WI38 (cell line): ENCODE measurements around the gene CAD.

ENCODE experiments used
- H3K4me3 ChIP-seq: 2 replicates; pipeline ENCODE4 v1.5.1; 2011; ENCODE audit warnings: low read depth, mild to moderate bottlenecking, control low read depth, low read length
- TF ChIP-seq, protein P1 (sequence below): IDR thresholded peaks from 2 replicates; pipeline ENCODE4 v1.5.1; 2012; ENCODE audit warnings: low read depth, mild to moderate bottlenecking, control low read depth, low read length

The CAD gene

DNA sequence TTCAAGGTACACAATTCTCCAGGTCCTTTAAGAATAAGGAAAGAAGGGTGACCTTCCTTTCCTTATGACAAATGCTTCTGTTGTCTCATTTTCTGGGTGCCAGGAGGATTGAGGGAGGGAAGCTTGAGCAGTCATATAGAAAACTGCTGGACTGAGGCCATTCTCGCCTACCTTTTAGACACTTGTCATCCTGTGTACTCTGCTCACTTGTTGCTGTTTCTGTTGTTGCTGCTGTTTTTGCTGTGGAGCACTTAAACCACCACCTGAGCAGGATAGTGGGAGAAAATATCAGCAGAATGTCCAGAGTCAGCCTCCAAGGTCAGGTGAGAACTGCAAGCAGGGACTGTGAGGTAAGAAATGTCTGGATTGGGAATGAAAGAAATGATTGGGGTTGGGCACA is 60.8 kb downstream of the CAD start:
- H3K4me3 ChIP-seq = no peak overlapping the region
- TF ChIP-seq, protein P1, sequence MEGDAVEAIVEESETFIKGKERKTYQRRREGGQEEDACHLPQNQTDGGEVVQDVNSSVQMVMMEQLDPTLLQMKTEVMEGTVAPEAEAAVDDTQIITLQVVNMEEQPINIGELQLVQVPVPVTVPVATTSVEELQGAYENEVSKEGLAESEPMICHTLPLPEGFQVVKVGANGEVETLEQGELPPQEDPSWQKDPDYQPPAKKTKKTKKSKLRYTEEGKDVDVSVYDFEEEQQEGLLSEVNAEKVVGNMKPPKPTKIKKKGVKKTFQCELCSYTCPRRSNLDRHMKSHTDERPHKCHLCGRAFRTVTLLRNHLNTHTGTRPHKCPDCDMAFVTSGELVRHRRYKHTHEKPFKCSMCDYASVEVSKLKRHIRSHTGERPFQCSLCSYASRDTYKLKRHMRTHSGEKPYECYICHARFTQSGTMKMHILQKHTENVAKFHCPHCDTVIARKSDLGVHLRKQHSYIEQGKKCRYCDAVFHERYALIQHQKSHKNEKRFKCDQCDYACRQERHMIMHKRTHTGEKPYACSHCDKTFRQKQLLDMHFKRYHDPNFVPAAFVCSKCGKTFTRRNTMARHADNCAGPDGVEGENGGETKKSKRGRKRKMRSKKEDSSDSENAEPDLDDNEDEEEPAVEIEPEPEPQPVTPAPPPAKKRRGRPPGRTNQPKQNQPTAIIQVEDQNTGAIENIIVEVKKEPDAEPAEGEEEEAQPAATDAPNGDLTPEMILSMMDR = no peak

DNA sequence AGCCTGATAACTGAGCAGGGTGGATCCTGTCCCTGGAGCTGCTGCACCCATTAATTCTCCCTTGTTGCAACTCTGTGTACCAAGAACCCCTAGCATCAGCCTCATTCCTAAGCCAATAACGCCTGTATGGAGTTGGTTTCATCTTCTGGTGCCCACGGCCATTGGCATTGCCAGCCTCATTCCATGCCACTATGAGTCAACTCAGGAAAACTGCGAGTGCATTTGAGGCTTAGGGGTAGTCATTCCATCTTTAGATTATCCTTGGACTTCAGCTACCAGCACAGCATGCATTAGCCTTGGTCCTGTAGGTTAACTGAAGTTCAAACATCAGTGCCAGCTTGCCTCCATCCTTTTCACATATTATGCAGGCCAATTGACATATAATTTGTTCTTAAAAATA is 63.7 kb downstream of the CAD start:
- TF ChIP-seq, protein P1 = no peak
- no peak overlapping the region for H3K4me3 ChIP-seq

DNA sequence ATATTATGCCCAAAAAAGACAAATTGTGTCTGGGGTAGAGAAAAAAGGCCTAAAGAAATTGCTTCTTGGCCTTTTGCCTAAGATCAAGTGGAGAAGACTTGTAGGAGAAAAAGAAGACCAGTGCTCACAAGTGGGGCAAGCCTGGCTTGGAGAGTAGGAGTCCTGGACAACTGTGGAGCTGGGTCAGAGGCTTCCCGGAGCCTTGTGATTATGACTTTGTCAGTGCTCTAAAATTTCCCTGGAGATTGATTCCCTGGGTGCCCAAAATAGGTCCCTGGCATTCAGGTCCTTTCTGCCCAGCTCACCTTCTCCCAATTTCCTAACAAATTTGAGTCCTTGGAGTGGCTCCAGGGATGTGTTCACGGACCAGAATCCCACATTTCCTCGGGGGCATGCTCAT is 64.3 kb downstream of the CAD start:
- H3K4me3 ChIP-seq = no peak overlapping the region
- TF ChIP-seq, protein P1 = no peak

DNA sequence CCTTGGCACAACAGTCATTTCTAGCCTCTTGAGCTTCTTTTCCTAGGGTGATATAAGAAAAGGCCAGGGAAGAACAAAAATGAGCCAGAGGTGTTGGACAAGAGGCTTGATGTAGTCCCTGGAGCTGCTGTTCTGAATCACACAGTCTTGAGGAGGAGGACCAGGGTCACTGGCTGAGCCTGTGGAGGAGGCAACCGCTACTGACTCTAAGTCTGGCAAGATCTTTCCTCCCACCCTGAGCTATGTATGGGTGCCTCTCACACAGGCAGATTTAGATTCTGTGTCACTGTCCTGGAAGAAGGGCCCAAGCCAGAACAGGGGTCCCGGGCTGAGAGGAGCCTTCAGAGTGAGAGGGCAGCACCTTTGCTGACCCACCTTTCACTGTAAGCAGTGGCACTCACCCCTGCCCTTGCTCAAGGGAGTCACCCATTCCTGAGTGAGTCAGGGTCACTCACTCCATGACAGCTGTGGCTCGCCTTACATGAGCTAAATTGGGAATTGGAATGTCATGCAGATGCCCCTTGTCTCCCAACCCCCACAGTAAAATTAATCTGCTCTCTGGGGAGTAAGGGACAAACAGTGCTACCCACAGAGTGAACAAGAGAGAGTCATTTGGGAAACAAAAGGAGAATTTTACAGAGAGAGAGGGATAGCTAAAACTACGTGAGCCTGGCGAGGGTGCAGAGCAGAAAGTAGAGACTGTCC is 64.8 kb downstream of the CAD start, which contains the start of gene TRIM54:
TRIM54 (plus strand) TSS at position 575 of the 705 bp plus-strand sequence. CDS start 303 bp downstream, outside the sequence.
- TF ChIP-seq, protein P1 = no peak
- no peak within 1 kb of the TSS for H3K4me3 ChIP-seq

DNA sequence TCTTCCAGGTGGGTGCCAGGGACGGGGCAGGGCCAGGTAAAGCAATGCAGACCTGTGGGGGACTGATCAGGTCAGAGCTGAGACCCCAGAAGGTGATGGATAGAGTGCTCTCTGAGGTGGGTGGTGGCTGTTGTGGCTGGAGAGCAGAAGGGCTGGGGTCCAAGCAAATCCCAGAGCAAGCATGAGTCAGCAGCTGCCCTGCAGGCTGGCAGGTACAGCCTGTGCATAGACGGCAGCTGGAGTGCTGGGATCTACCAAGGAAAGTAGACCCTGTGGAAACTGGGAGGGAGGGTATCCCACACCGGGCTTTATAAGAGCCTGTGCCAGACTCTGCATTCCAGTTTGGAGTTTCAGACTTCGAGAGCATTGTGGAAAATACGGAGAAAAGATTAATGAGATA is 65.7 kb downstream of the CAD start:
- no peak overlapping the region for H3K4me3 ChIP-seq
- TF ChIP-seq, protein P1 = no peak

DNA sequence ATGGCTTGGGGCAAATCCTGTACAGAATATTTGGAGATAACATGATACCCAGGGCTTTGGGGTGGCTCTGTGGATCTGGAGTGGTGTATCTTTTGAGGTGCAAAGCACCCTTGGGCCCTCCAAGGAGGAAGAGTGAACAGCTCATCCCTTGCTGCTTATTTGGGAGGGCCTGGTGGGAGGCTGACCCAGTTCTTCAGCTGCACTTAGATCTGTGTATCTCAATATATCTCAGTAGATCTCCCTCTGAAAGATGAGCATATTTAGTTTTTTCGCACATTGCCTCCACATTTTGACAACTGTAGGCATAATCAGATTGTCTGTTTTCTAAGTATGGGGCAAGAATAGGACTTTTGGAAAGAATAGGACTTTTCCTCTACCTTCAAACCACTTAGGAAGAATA is 67.8 kb downstream of the CAD start:
- no peak overlapping the region for H3K4me3 ChIP-seq
- TF ChIP-seq, protein P1 = no peak

DNA sequence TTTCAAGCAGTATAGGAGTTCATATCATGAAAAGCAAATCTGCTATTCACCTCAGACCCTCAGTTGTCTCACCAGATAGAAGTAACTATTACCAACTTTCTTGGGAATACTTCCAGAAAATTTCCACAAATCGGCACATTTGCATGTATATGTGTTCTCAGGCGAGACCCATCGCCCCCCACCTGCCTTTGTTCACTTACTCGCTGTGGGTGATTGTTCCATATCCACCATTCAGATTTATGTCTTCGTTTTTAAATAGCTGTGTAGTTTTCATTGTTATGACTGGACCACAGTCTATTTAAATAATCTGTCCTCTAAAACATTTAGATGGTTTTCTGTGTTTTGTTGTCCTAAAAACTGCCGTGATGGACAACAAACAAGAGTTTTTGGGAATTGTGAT is 68.3 kb downstream of the CAD start:
- TF ChIP-seq, protein P1 = no peak
- H3K4me3 ChIP-seq = no peak overlapping the region
